Smooth muscle cell (in vitro differentiated cells): ENCODE data around the gene PLXNB1. TPM values are rescaled to one million over a fixed set of nuclear protein-coding genes. Genes with fewer than 3 reads are reported as not detected.

Experiments
- DNase-seq: peaks from one replicate; lab custom pipeline; 2025; ENCODE audit not compliant: unreplicated experiment; lab: John Stamatoyannopoulos, UW
- H2AFZ ChIP-seq: fragments of 200-600 bp; sonication (generic); 2 replicates; pipeline ENCODE4 v1.6.0; 2016; ENCODE audit warnings: antibody characterized with exemption, low read depth, mild to moderate bottlenecking
- H3F3A ChIP-seq: fragments of 200-600 bp; sonication (generic); 2 replicates; pipeline ENCODE4 v1.6.0; 2017; ENCODE audit warnings: antibody characterized with exemption, low read depth
- H3K27ac ChIP-seq: fragments of 200-600 bp; sonication (generic); 2 replicates; pipeline ENCODE4 v1.5.1; 2016; ENCODE audit warnings: low read depth, mild to moderate bottlenecking
- H3K27me3 ChIP-seq: fragments of 200-600 bp; sonication (generic); 2 replicates; pipeline ENCODE4 v1.6.1; 2016; ENCODE audit warnings: low read depth, mild to moderate bottlenecking
- H3K36me3 ChIP-seq: fragments of 200-600 bp; sonication (generic); 2 replicates; pipeline ENCODE4 v1.5.1; 2016; ENCODE audit warnings: low read depth
- H3K4me1 ChIP-seq: fragments of 200-600 bp; sonication (generic); 2 replicates; pipeline ENCODE4 v1.5.1; 2016; ENCODE audit warnings: low read depth
- H3K4me2 ChIP-seq: fragments of 200-600 bp; sonication (generic); 2 replicates; pipeline ENCODE4 v1.6.0; 2016; ENCODE audit warnings: mild to moderate bottlenecking
- H3K4me3 ChIP-seq: fragments of 200-600 bp; sonication (generic); 2 replicates; pipeline ENCODE4 v1.5.1; 2016; ENCODE audit warnings: mild to moderate bottlenecking
- H3K79me2 ChIP-seq: fragments of 200-600 bp; sonication (generic); 2 replicates; pipeline ENCODE4 v1.6.0; 2016; ENCODE audit warnings: low read depth, mild to moderate bottlenecking
- H3K9ac ChIP-seq: fragments of 200-600 bp; sonication (generic); 2 replicates; pipeline ENCODE4 v1.6.0; 2016; ENCODE audit warnings: low read depth
- H3K9me3 ChIP-seq: fragments of 200-600 bp; sonication (generic); replicated peaks from 2 replicates; pipeline ENCODE4 v1.5.1; 2016; ENCODE audit warnings: low read depth
- H4K20me1 ChIP-seq: fragments of 200-600 bp; sonication (generic); 2 replicates; pipeline ENCODE4 v1.6.0; 2016; ENCODE audit warnings: low read depth
- WGBS: methylation state at CpG from one replicate; pipeline ENCODE4 v1.1.7; 2016; ENCODE audit warnings: low lambda C conversion rate; 5-methylcytosine and 5-hydroxymethylcytosine counted together
- polyA plus RNA-seq: library from polyadenylated mRNA; unstranded; fragments of >200 nt; fragmentation: Nextera tagmentation; extraction: Ambion mirVana; gene quantifications from 2 replicates; pipeline ENCODE4 v1.2.1, GENCODE V29; 2016
- total RNA-seq: library from RNA; depleted of rRNA; stranded (reverse); fragments of >200 nt; gene quantifications from 2 replicates; pipeline ENCODE4 v1.2.3, GENCODE V29; 2014
- TF ChIP-seq, protein P1 (sequence below): fragments of 200-600 bp; sonication (generic); IDR thresholded peaks from 2 replicates; pipeline ENCODE4 v1.5.1; 2017; ENCODE audit warnings: borderline replicate concordance, mild to moderate bottlenecking, antibody characterized with exemption; ENCODE audit not compliant: insufficient read depth, poor library complexity, severe bottlenecking

The PLXNB1 gene
- total and polyA plus RNA-seq, 2 experiments from 2014 or later = 15.5 to 26.9 TPM

- H3K9me3 ChIP-seq = no peaks in the 10 kb centered on the region
- H3F3A ChIP-seq = no peaks in the 10 kb centered on the region
- no peaks in the 10 kb centered on the region for H3K27me3 ChIP-seq
- H3K4me2 ChIP-seq = no peak overlapping the region
- H3K4me1 ChIP-seq = no peaks in the 10 kb centered on the region
- no peaks in the 10 kb centered on the region for H3K36me3 ChIP-seq
- H3K79me2 ChIP-seq = no peaks in the 10 kb centered on the region
- no peaks in the 10 kb centered on the region for H4K20me1 ChIP-seq
- H3K4me3 ChIP-seq = no peak overlapping the region
- H2AFZ ChIP-seq = no peak overlapping the region
- TF ChIP-seq, protein P1, sequence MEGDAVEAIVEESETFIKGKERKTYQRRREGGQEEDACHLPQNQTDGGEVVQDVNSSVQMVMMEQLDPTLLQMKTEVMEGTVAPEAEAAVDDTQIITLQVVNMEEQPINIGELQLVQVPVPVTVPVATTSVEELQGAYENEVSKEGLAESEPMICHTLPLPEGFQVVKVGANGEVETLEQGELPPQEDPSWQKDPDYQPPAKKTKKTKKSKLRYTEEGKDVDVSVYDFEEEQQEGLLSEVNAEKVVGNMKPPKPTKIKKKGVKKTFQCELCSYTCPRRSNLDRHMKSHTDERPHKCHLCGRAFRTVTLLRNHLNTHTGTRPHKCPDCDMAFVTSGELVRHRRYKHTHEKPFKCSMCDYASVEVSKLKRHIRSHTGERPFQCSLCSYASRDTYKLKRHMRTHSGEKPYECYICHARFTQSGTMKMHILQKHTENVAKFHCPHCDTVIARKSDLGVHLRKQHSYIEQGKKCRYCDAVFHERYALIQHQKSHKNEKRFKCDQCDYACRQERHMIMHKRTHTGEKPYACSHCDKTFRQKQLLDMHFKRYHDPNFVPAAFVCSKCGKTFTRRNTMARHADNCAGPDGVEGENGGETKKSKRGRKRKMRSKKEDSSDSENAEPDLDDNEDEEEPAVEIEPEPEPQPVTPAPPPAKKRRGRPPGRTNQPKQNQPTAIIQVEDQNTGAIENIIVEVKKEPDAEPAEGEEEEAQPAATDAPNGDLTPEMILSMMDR = no peak
- H3K9ac ChIP-seq = no peak overlapping the region
- no peak overlapping the region for H3K27ac ChIP-seq
- no peak for DNase-seq
Observed at GRCh38 chr3:48367201-48367600, 62.7 kb downstream of the PLXNB1 start.

- no peak for DNase-seq
- peaks cover 4% of the 10 kb centered on the region for H3K9me3 ChIP-seq
- no peaks in the 10 kb centered on the region for H3F3A ChIP-seq
- no peaks in the 10 kb centered on the region for H4K20me1 ChIP-seq
- no peaks in the 10 kb centered on the region for H3K36me3 ChIP-seq
- no peak overlapping the region for H2AFZ ChIP-seq
- H3K27me3 ChIP-seq = peaks cover 3% of the 10 kb centered on the region
- no peaks in the 10 kb centered on the region for H3K4me1 ChIP-seq
- no peak overlapping the region for H3K27ac ChIP-seq
- no peaks in the 10 kb centered on the region for H3K79me2 ChIP-seq
- TF ChIP-seq, protein P1 = no peak
- 69% methylated on average over 1 of the region's 1 CpG for WGBS
- no peak overlapping the region for H3K4me2 ChIP-seq
- H3K9ac ChIP-seq = no peak overlapping the region
- no peak overlapping the region for H3K4me3 ChIP-seq
Observed at GRCh38 chr3:48364840-48365239, 65.0 kb downstream of the PLXNB1 start.

DNA sequence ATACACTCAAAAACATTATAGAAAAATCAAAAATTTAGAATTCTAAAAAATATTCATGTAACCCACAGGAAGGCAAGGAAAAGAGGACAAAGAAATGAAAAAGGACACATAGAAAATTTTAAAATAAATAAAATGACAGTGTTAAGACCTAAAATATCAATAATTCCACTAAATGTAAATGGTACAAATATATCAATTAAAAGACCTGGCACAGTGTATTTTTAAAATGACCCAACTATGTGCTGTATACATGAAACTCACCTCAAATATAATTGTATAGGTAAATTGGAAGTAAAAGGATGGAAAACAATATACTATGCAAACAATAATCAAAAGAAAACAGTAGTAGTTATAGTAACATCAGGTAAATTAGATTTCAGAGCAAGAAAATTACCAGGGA, 68.0 kb downstream of the PLXNB1 start:
- Histone ChIP-seq H3K27me3 (peaks cover 15% of the 10 kb centered on the region), H3K4me1 (no peaks in the 10 kb centered on the region), H3K79me2 (no peaks in the 10 kb centered on the region), H4K20me1 (no peaks in the 10 kb centered on the region), H2AFZ (no peak overlapping the region), H3K27ac (no peak overlapping the region), H3K4me2 (no peak overlapping the region), H3K36me3 (no peaks in the 10 kb centered on the region), H3F3A (no peaks in the 10 kb centered on the region), H3K4me3 (no peak overlapping the region), H3K9ac (no peak overlapping the region), H3K9me3 (peaks cover 4% of the 10 kb centered on the region)
- no peak for DNase-seq
- TF ChIP-seq, protein P1 = no peak

DNA sequence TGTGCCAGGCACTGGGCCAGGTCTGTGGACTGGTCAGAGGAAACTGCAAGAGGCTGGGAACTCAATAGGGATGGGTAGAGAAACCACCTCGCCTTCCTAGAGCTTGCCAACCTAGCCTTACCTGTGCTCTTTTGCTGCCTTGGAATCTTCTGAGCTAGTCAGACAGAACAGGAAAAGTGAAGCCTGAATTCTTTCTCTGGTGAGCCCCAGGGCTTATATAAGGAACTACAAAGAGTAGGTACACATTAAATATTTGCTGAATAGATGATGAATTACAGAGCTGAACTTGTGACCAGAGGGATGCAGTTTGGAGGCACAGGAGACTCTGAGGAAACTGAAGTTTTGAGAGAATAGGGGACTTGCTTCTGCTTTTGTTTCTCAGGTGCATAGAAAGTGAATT, 73.5 kb downstream of the PLXNB1 start:
- DNase-seq = no peak
- TF ChIP-seq, protein P1 = no peak
- no peaks in the 10 kb centered on the region for H3K36me3 ChIP-seq
- H4K20me1 ChIP-seq = no peaks in the 10 kb centered on the region
- H3K4me1 ChIP-seq = no peaks in the 10 kb centered on the region
- H3F3A ChIP-seq = no peaks in the 10 kb centered on the region
- no peak overlapping the region for H3K27ac ChIP-seq
- 75% methylated on average over 1 of the region's 1 CpG for WGBS
- no peak overlapping the region for H2AFZ ChIP-seq
- no peaks in the 10 kb centered on the region for H3K9me3 ChIP-seq
- H3K27me3 ChIP-seq = peaks cover 20% of the 10 kb centered on the region
- H3K4me2 ChIP-seq = no peak overlapping the region
- no peaks in the 10 kb centered on the region for H3K79me2 ChIP-seq
- H3K9ac ChIP-seq = no peak overlapping the region
- no peak overlapping the region for H3K4me3 ChIP-seq
